Measurements from ENCODE around the gene SLC34A2.

- TF ChIP-seq EP300 (IDR thresholded peaks at IDR 0.05) = no peak
- no peak for TF ChIP-seq POLR2AphosphoS5 (IDR thresholded peaks at IDR 0.05)
Measured at GRCh38 chr4:25624616-25625015, 31.0 kb upstream of the SLC34A2 start.

Data from stomach (tissue), 4 donors.